Measurements from ENCODE around the gene LDLR. TPM values are rescaled to one million over a fixed set of nuclear protein-coding genes. Genes with fewer than 3 reads are reported as not detected.
"Not testable (repeated sequence)": the region's sequence is repeated elsewhere in the genome, so short reads cannot be mapped to it uniquely, and the experiment has no call there.

LDLR gene
- total RNA-seq, 4 donors from 2014 or later: 22.6 to 45.6 (median 35.7) TPM

DNA sequence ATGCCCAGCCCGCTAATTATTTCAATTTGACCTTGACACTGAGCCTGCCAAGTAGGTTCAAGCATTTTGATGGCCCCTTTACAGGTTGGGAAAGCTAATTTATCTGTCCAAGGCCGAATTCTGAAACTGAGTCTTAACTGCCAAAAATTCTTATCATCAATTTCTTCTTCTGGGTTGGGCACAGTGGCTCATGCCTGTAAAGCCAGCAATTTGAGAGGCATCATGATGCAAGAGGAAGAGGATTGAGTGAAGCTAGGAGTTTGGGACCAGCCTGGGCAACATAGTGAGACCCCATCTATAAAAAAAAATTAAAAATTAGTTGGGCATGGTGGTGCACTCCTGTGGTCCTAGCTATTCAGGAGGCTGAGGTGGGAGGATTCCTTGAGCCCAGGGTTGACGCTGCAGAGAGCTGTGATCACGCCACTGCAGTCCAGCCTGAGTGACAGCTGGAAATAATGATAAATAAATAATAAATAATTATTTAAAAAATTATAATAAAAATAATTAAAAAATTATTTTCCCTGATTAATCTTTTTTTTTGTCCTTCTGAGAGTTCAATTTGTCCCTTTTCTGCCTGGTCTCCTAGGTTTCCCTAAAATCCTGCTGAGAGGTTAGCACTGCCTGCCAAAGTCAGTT, 1.3 kb upstream of the LDLR start:
- WGBS, 2 donors: 76 to 82% methylated on average over 4 of the region's 4 CpGs
- Histone ChIP-seq H3K27ac (peak overlapping the region; percentile 95 to 99 (median 98)), H3K9me3 (no peaks in the 10 kb centered on the region), H3K27me3 (no peaks in the 10 kb centered on the region), H3K4me1 (peaks cover 0 to 75% (median 46%) of the 10 kb centered on the region in 4 donors), H3K36me3 (no peaks in the 10 kb centered on the region), H3K4me3 (no peak overlapping the region)
- TF ChIP-seq POLR2A (IDR thresholded peaks at IDR 0.05) (no peak), EP300 (IDR thresholded peaks at IDR 0.05) (no peak), CTCF (IDR thresholded peaks at IDR 0.05) (no peak)
- DNase-seq (ENCODE audit: low spot score in 2 of 2): no peak

- H3K27me3 ChIP-seq: no peaks in the 10 kb centered on the region
- H3K9me3 ChIP-seq: no peaks in the 10 kb centered on the region
- 12 to 13% methylated on average over 11 of the region's 11 CpGs for WGBS, 2 donors
- peak overlapping the region; percentile 95 to 99 (median 98) for H3K27ac ChIP-seq
- H3K36me3 ChIP-seq: no peaks in the 10 kb centered on the region
- H3K4me3 ChIP-seq: peak overlapping the region; percentile 58 to 77 (median 71)
- peak in 1 of 2 donors; percentile 38 for DNase-seq (ENCODE audit: low spot score in 2 of 2)
- peak in 1 of 2 donors; percentile 12 for TF ChIP-seq POLR2A (IDR thresholded peaks at IDR 0.05)
- TF ChIP-seq EP300 (IDR thresholded peaks at IDR 0.05): peak in 1 of 2 donors; percentile 62
- no peak for TF ChIP-seq CTCF (IDR thresholded peaks at IDR 0.05)
- peaks cover 0 to 80% (median 49%) of the 10 kb centered on the region in 4 donors for H3K4me1 ChIP-seq
Observed at GRCh38 chr19:11088506-11089253, 583 bp upstream of the LDLR start.

DNA sequence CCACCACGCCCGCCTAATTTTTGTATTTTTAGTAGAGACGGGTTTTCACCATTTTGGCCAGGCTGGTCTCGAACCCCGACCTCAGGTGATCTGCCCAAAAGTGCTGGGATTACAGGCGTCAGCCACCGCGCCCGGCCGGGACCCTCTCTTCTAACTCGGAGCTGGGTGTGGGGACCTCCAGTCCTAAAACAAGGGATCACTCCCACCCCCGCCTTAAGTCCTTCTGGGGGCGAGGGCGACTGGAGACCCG, 676 bp downstream of the LDLR start:
- H3K4me1 ChIP-seq: peaks cover 0 to 74% (median 43%) of the 10 kb centered on the region in 4 donors
- WGBS, 2 donors: 0 to 1% methylated on average over 11 to 14 of the region's 15 CpGs

DNA sequence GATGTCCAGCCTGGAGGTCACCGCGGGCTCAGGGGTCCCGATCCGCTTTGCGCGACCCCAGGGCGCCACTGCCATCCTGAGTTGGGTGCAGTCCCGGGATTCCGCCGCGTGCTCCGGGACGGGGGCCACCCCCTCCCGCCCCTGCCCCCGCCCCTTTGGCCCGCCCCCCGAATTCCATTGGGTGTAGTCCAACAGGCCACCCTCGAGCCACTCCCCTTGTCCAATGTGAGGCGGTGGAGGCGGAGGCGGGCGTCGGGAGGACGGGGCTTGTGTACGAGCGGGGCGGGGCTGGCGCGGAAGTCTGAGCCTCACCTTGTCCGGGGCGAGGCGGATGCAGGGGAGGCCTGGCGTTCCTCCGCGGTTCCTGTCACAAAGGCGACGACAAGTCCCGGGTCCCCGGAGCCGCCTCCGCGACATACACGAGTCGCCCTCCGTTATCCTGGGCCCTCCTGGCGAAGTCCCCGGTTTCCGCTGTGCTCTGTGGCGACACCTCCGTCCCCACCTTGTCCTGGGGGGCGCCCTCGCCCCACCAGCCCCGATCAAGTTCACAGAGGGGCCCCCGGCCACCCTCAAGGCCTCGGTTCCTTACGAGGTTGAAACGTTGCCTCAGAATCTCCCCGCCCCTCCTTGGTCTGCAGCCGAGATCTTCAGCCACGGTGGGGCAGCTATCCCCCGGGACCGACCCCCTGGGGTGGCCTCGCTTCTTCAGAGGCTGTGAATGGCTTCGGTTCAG, 1.2 kb downstream of the LDLR start:
- WGBS, 2 donors: 0 to 1% methylated on average over 6 to 24 of the region's 64 CpGs

More for the DNA sequence above, 676 bp downstream of the LDLR start:
- H3K27me3 ChIP-seq; H3K36me3 ChIP-seq; H3K9me3 ChIP-seq; DNase-seq (ENCODE audit: low spot score in 2 of 2): not testable (repeated sequence)
- peak overlapping the region; percentile 58 to 77 (median 71) for H3K4me3 ChIP-seq
- peak overlapping the region; percentile 95 to 99 (median 98) for H3K27ac ChIP-seq

More for the DNA sequence above, 1.2 kb downstream of the LDLR start:
- H3K36me3 ChIP-seq: no peaks in the 10 kb centered on the region
- H3K4me3 ChIP-seq: peak overlapping the region; percentile 58 to 77 (median 71)
- H3K27me3 ChIP-seq: no peaks in the 10 kb centered on the region
- H3K9me3 ChIP-seq: no peaks in the 10 kb centered on the region
- H3K27ac ChIP-seq: peak overlapping the region; percentile 95 to 99 (median 98)
- TF ChIP-seq POLR2A (IDR thresholded peaks at IDR 0.05) (peak; percentile 94 to 97), CTCF (IDR thresholded peaks at IDR 0.05) (peak in 2 of 5 experiments; percentile 5 to 33), EP300 (IDR thresholded peaks at IDR 0.05) (peak in 1 of 2 donors; percentile 97)
- peak; percentile 97 to 98 for DNase-seq (ENCODE audit: low spot score in 2 of 2)
- peaks cover 0 to 74% (median 41%) of the 10 kb centered on the region in 4 donors for H3K4me1 ChIP-seq

Measured in tibial nerve (tissue), 4 donors.